ENCODE data around the gene POU6F2. TPM values are rescaled to one million over a fixed set of nuclear protein-coding genes. Genes with fewer than 3 reads are reported as not detected.

The POU6F2 gene
- total RNA-seq, 2 experiments from 2014 or later = not detected

DNA sequence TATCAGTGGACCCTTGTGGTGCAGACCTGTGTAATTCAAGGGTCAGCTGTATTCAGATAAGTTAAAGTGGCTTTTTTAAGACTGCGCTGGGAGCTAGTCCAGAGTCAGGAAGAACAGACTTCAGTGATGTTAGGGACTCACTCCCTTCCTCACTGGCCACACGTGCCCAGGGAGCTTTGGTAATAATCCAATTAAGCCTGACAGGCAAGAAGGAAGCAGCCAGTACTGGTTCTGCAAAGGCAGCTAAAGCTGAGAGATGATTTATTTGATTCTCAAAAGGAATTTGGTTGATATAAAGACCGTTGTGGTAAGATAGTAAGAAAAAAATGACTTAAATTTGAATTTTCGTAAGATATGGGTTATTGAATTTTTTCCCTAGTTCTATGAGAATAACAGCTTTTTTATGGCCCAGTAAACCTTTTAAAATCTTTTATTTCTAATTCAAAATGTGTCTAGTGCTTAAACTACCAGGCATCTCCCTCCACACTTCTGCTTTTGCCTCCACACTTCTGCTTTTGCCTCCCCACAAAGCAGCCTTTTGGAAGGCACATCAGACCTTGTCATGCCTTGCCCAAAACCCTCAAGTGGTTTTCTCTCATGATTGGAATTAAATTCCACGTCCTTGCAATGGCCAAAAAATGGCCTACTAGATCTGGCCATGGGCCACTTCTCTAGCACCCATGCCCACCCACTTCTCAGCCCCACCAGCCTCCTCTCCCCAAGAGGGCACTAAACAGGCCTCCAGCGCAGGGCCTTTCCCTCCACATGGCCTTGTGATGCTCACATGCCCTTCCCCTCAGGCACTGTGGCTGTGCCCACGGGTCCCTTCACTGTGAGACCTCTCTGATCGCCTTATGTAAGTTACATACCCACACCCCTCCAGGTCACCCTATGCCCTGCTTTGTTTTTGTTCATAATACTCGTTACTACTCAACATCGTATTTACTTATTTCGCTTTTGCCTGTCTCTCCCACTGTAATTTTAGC is 92.5 kb downstream of the POU6F2 start:
- POLR2A ChIA-PET = interaction anchor here (0.7 kb wide), 1 partner anchor 1355 kb away, joined by 4 read pairs; no protein-coding TSS in a partner anchor
- intact Hi-C loops (cut with micrococcal nuclease) = no loop called here

DNA sequence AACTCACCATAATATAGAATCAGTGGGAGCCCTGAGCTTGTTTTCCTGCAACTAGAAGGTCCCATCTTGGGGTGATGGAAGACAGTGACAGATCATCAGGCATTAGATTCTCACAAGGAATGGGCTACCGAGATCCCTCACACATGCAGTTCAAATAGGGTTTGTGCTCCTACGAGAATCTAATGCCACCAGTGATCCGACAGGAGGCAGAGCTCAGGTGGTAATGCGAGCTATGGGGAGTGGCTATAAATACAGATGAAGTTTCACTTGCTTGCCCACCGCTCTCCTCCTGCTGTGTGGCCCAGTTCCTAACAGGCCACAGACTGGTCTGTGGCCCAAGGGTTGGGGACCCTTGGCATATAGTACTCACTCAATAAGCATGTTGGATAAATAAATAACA is 93.4 kb downstream of the POU6F2 start:
- no peak overlapping the region for H3K27ac Mint-ChIP-seq
- intact Hi-C loops (cut with micrococcal nuclease) = no loop called here

More for the DNA sequence above, 92.5 kb downstream of the POU6F2 start:
- CTCF ChIA-PET = interaction anchor here (1.1 kb wide), 1 partner anchor 13 kb away, joined by 4 read pairs; no protein-coding TSS in a partner anchor
- no peaks in the 10 kb centered on the region for H3K9me3 Mint-ChIP-seq
- H3K27me3 Mint-ChIP-seq = no peaks in the 10 kb centered on the region
- H3K4me3 Mint-ChIP-seq = no peak overlapping the region
- ATAC-seq (no peak), DNase-seq (no peak)
- H3K4me1 Mint-ChIP-seq (ENCODE audit: low read depth) = no peaks in the 10 kb centered on the region
- TF ChIP-seq, protein P1, sequence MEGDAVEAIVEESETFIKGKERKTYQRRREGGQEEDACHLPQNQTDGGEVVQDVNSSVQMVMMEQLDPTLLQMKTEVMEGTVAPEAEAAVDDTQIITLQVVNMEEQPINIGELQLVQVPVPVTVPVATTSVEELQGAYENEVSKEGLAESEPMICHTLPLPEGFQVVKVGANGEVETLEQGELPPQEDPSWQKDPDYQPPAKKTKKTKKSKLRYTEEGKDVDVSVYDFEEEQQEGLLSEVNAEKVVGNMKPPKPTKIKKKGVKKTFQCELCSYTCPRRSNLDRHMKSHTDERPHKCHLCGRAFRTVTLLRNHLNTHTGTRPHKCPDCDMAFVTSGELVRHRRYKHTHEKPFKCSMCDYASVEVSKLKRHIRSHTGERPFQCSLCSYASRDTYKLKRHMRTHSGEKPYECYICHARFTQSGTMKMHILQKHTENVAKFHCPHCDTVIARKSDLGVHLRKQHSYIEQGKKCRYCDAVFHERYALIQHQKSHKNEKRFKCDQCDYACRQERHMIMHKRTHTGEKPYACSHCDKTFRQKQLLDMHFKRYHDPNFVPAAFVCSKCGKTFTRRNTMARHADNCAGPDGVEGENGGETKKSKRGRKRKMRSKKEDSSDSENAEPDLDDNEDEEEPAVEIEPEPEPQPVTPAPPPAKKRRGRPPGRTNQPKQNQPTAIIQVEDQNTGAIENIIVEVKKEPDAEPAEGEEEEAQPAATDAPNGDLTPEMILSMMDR (IDR thresholded peaks at IDR 0.05) = no peak
- H3K36me3 Mint-ChIP-seq (ENCODE audit: low read depth) = no peaks in the 10 kb centered on the region
- H3K27ac Mint-ChIP-seq = no peak overlapping the region

DNA sequence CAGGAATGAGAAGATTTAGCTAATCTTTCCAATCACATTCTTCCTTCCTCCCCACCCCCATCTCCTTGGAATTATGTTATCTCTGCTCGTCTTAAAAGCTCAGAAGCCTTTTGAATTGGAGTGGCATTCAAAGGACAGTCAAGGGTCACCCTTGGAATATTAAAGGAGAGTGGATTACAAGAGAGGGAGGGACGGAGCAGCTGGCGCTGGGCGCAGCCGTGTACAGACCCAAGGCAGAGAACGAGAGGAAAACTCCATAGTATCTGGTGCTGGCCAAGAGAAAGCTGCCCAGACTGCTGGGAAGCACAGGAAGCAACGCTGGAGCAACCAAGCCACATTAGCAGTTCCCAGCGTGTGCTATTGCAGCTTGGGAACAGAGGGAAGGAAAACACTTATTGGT is 95.7 kb downstream of the POU6F2 start:
- POLR2A ChIA-PET = no interaction called here

More for the DNA sequence above, 93.4 kb downstream of the POU6F2 start:
- ChIA-PET CTCF (no interaction called here), POLR2A (no interaction called here)
- TF ChIP-seq, protein P1 (IDR thresholded peaks at IDR 0.05) = no peak
- DNase-seq (no peak), ATAC-seq (no peak)
- H3K4me3 Mint-ChIP-seq = no peak overlapping the region
- no peaks in the 10 kb centered on the region for H3K36me3 Mint-ChIP-seq (ENCODE audit: low read depth)
- no peaks in the 10 kb centered on the region for H3K9me3 Mint-ChIP-seq
- H3K4me1 Mint-ChIP-seq (ENCODE audit: low read depth) = no peaks in the 10 kb centered on the region
- no peaks in the 10 kb centered on the region for H3K27me3 Mint-ChIP-seq

DNA sequence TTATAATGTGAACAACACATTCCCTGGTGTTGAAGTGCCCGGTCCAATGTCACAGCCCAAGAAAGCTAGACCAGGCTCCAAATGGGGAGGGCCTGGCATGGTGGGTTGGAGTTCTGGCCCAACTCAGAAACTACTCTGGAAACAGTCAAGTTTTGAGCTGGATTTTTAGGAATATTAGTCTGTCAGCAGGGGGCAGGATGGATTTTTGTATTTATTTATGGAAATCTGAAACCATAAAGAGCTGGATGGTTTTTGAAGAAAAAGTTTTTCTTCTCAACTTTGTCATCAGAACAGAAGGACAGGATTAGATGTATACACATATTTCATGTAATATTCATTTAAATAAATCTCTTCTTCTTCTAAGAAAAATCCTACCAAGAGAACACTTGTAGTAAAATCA is 97.5 kb downstream of the POU6F2 start:
- TF ChIP-seq, protein P1 (IDR thresholded peaks at IDR 0.05) = no peak
- ATAC-seq (no peak), DNase-seq (no peak)
- ChIA-PET CTCF (no interaction called here), POLR2A (no interaction called here)
- Mint-ChIP-seq H3K36me3 (ENCODE audit: low read depth) (no peaks in the 10 kb centered on the region), H3K4me1 (ENCODE audit: low read depth) (no peaks in the 10 kb centered on the region), H3K9me3 (no peaks in the 10 kb centered on the region), H3K27me3 (no peaks in the 10 kb centered on the region), H3K27ac (no peak overlapping the region), H3K4me3 (no peak overlapping the region)
- intact Hi-C loops (cut with micrococcal nuclease) = no loop called here

More for the DNA sequence above, 95.7 kb downstream of the POU6F2 start:
- TF ChIP-seq, protein P1 (IDR thresholded peaks at IDR 0.05) = no peak
- Mint-ChIP-seq H3K36me3 (ENCODE audit: low read depth) (no peaks in the 10 kb centered on the region), H3K4me3 (no peak overlapping the region), H3K9me3 (no peaks in the 10 kb centered on the region), H3K27me3 (no peaks in the 10 kb centered on the region), H3K4me1 (ENCODE audit: low read depth) (no peaks in the 10 kb centered on the region), H3K27ac (no peak overlapping the region)
- no peak for ATAC-seq
- no peak for DNase-seq
- intact Hi-C loops (cut with micrococcal nuclease) = no loop called here
- CTCF ChIA-PET = no interaction called here

DNA sequence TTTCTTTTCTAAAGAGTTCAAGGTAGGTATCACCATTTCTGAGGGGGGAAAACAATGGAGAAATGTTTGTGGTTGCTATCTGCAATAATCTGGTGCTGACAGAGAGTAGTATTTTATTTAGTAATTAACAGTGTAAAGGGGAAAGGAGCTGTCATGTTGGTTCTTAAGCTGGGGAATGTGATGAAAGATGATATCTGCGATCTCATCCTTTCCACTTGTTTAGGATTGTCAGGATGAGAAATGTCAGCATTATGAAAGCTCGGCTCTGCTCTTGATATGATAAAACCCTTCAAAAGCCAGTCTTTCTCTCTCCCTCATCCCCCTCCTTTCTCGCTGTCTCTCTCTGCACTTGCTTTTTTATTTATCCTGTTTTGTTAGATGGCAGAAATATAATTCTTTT is 106.1 kb downstream of the POU6F2 start:
- H3K27ac Mint-ChIP-seq = no peak overlapping the region
- ChIA-PET POLR2A (no interaction called here), CTCF (no interaction called here)
- intact Hi-C loops (cut with micrococcal nuclease) = no loop called here
- H3K36me3 Mint-ChIP-seq (ENCODE audit: low read depth) = no peaks in the 10 kb centered on the region
- H3K4me1 Mint-ChIP-seq (ENCODE audit: low read depth) = no peaks in the 10 kb centered on the region
- DNase-seq (no peak), ATAC-seq (no peak)
- no peak overlapping the region for H3K4me3 Mint-ChIP-seq
- no peaks in the 10 kb centered on the region for H3K9me3 Mint-ChIP-seq
- TF ChIP-seq, protein P1 (IDR thresholded peaks at IDR 0.05) = no peak
- H3K27me3 Mint-ChIP-seq = peaks cover 20% of the 10 kb centered on the region
